Activated B cell treated with CpG ODN at 0.5 μM for 24 hours (primary cell): ENCODE measurements around the gene HOXD12. TPM values are rescaled to one million over a fixed set of nuclear protein-coding genes. Genes with fewer than 3 reads are reported as not detected.

Experiments
- ATAC-seq: fragments of 200-7000 bp; cut with Tn5 transposase; one replicate; pipeline ENCODE4 v1.10.0; 2021; ENCODE audit warnings: low read depth, mild to moderate bottlenecking, moderate library complexity
- CTCF ChIA-PET: fragments of 350-600 bp; sonication (Branson Sonifier 250); formaldehyde crosslinking; loops from one replicate; lab custom pipeline; 2021; ENCODE audit warnings: antibody characterized with exemption; lab: Charles Lee
- POLR2A ChIA-PET: fragments of 350-600 bp; sonication (Branson Sonifier 250); formaldehyde crosslinking; loops from one replicate; lab custom pipeline; 2021; ENCODE audit warnings: antibody characterized with exemption; lab: Charles Lee
- DNase-seq: peaks from one replicate; pipeline ENCODE4 v3.0.0; 2022
- H3K27ac Mint-ChIP-seq: one replicate; pipeline ENCODE4 v1.8.0; 2020; ENCODE audit warnings: mixed read lengths
- H3K27me3 Mint-ChIP-seq: one replicate; pipeline ENCODE4 v1.8.0; 2021; ENCODE audit warnings: mixed read lengths
- H3K36me3 Mint-ChIP-seq: one replicate; pipeline ENCODE4 v1.8.0; 2021; ENCODE audit warnings: low read depth, mixed read lengths
- H3K4me1 Mint-ChIP-seq: one replicate; pipeline ENCODE4 v1.8.0; 2021; ENCODE audit warnings: mixed read lengths
- H3K4me3 Mint-ChIP-seq: one replicate; pipeline ENCODE4 v1.8.0; 2020; ENCODE audit warnings: mild to moderate bottlenecking, mixed read lengths
- H3K9me3 Mint-ChIP-seq: one replicate; pipeline ENCODE4 v1.8.0; 2020; ENCODE audit warnings: mixed read lengths
- intact Hi-C: fragments of 100-400 bp; cut with micrococcal nuclease; formaldehyde crosslinking; loops from one replicate; pipeline ENCODE4 v1.15.1; 2024
- total RNA-seq: library from RNA; stranded (reverse); gene quantifications from 2 replicates; pipeline ENCODE4 v1.2.3, GENCODE V29; 2022
- TF ChIP-seq, protein P1 (sequence below): fragments of 200-600 bp; IDR thresholded peaks from one replicate; pipeline ENCODE4 v1.8.0; 2022; ENCODE audit warnings: antibody characterized with exemption, mild to moderate bottlenecking

The HOXD12 gene
- total RNA-seq, 1 donor from 2014 or later, result not detected

GRCh38 chr2:176087330-176088047 lies 12.1 kb upstream of the HOXD12 start:
- Mint-ChIP-seq H3K4me3 (no peak overlapping the region), H3K9me3 (peaks cover 3% of the 10 kb centered on the region), H3K36me3 (no peaks in the 10 kb centered on the region), H3K27ac (no peak overlapping the region), H3K4me1 (peaks cover 10% of the 10 kb centered on the region), H3K27me3 (peaks cover 84% of the 10 kb centered on the region)
- ChIA-PET POLR2A (no interaction called here), CTCF (no interaction called here)
- ATAC-seq (no peak), DNase-seq (no peak)
- intact Hi-C loops, result no loop called here
- TF ChIP-seq, protein P1, sequence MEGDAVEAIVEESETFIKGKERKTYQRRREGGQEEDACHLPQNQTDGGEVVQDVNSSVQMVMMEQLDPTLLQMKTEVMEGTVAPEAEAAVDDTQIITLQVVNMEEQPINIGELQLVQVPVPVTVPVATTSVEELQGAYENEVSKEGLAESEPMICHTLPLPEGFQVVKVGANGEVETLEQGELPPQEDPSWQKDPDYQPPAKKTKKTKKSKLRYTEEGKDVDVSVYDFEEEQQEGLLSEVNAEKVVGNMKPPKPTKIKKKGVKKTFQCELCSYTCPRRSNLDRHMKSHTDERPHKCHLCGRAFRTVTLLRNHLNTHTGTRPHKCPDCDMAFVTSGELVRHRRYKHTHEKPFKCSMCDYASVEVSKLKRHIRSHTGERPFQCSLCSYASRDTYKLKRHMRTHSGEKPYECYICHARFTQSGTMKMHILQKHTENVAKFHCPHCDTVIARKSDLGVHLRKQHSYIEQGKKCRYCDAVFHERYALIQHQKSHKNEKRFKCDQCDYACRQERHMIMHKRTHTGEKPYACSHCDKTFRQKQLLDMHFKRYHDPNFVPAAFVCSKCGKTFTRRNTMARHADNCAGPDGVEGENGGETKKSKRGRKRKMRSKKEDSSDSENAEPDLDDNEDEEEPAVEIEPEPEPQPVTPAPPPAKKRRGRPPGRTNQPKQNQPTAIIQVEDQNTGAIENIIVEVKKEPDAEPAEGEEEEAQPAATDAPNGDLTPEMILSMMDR, result no peak

- DNase-seq, result no peak
- peaks cover 10% of the 10 kb centered on the region for H3K4me1 Mint-ChIP-seq
- peaks cover 80% of the 10 kb centered on the region for H3K27me3 Mint-ChIP-seq
- CTCF ChIA-PET, result no interaction called here
- peak overlapping the region; percentile 60 for H3K4me3 Mint-ChIP-seq
- TF ChIP-seq, protein P1, result no peak
- POLR2A ChIA-PET, result no interaction called here
- H3K9me3 Mint-ChIP-seq, result peaks cover 3% of the 10 kb centered on the region
- no peaks in the 10 kb centered on the region for H3K36me3 Mint-ChIP-seq
- no peak overlapping the region for H3K27ac Mint-ChIP-seq
- ATAC-seq, result no peak
- intact Hi-C loops, result no loop called here
These were observed 11.3 kb upstream of the HOXD12 start for GRCh38 chr2:176088048-176088936.

- POLR2A ChIA-PET, result no interaction called here
- Mint-ChIP-seq H3K36me3 (no peaks in the 10 kb centered on the region), H3K4me3 (no peak overlapping the region), H3K9me3 (peaks cover 3% of the 10 kb centered on the region), H3K27me3 (peaks cover 80% of the 10 kb centered on the region), H3K4me1 (peaks cover 13% of the 10 kb centered on the region), H3K27ac (no peak overlapping the region)
- intact Hi-C loops, result no loop called here
- TF ChIP-seq, protein P1, result no peak
- ATAC-seq, result no peak
- no peak for DNase-seq
- CTCF ChIA-PET, result no interaction called here
These were observed 10.4 kb upstream of the HOXD12 start for GRCh38 chr2:176088937-176089842.

DNA sequence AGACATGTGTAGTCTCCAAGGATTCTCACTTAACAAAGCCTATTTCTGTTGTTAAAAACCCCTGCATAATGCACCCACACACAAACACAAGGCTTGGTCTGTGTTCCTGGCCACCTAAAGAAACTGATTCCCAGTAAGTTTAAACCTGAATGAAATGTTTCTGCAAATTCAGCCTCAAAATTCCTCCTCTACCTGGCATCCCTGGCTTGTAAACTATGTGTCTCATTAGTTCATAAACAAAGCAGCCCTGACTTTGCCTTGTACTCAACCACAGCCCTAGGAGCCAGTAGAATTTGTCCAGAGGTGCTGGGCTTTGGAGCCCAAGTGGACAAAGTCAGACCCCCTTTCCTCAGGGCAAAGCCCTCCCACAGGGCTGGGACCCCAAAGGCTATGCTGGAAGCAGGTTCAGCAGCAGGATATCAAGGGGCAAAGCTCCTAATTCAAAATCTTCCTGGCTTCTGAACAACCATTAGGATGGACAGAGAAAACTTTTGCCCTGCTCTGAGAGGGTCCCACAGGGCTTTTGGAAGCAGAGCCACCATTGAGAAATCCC lies 9.7 kb upstream of the HOXD12 start:
- Mint-ChIP-seq H3K4me3 (no peak overlapping the region), H3K4me1 (peaks cover 13% of the 10 kb centered on the region), H3K9me3 (peaks cover 3% of the 10 kb centered on the region), H3K27ac (no peak overlapping the region), H3K36me3 (no peaks in the 10 kb centered on the region), H3K27me3 (peaks cover 81% of the 10 kb centered on the region)
- ChIA-PET CTCF (no interaction called here), POLR2A (no interaction called here)
- TF ChIP-seq, protein P1, result no peak
- DNase-seq, result no peak
- ATAC-seq, result no peak
- intact Hi-C loops, result loop anchor here (10.0 kb wide), 1 partner anchor 1055 kb away; no protein-coding TSS in a partner anchor
